ENCODE results near the gene KLHDC4. TPM values are rescaled to one million over a fixed set of nuclear protein-coding genes. Genes with fewer than 3 reads are reported as not detected.
A peak's percentile ranks its signal among the peaks of the same experiment; 100 is the strongest.
"Not testable (repeated sequence)": the region's sequence is repeated elsewhere in the genome, so short reads cannot be mapped to it uniquely, and the experiment has no call there.

The KLHDC4 gene
- polyA plus RNA-seq, 10 donors, result 18.3 to 29.1 (median 23.6) TPM

DNA sequence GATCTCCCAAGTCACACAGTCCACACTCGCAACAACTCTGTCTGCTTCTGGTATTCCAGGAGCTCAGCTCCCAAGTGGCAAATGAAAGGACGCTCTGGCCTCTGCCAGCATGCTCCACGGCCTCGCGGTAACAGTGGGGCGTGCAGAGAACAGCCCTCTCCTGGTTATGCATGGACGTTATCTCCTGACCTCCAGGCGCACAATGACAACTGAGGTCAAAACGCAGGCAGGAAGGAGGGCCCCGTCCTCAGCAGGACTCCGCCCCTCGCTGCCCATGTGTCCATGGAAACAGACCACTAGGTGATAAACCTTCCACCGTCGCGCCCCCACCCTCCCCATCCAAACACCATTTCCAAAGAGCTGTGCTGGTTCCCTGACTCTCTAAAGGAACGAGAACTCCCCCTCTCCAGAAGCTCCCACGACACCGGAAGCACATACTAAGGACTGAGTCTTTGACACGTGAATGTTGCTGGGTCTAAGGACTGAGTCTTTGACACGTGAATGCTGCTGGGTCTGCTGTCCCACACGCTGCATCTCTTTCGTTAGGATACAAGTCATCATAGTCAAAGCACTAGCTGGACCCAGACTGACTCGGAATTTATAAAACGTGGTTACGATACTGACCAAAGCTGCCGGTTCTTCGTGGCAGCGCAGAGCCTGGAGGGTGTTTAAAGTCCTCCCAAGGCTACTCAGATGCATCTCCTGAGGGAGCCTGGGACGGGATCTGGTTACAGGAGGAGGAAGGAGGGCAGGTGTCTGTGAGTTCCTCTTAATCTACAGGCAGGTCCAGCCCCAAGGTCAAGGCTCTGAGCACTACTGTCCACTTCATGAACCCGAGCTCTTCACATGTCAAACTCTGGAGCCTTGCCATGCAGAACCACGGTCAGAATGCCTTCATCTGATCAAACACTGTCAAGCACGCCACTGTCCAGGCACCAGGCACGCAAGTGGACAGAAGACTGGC, 43.9 kb downstream of the KLHDC4 start:
- DNase-seq, result no peak

DNA sequence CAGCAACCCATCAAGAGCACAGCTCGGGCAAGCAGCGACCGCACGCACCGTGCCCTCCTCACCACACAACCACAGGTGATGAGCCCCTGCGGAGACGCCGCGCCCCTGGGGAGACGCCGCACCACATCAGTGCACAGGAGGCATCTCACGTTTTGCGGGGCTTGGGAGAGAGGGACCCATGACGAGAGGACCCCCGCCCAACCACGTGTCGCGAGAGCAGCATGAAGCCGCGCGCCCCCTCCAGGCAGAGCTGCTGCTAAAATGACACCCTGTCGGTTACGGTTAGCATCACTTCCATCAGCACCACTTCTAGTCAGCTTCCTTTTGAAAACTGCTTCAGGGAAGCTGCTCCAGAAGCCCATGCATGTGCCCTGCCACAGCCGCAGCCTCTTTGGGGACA, 45.3 kb downstream of the KLHDC4 start:
- DNase-seq, result no peak

GRCh38 chr16:87718831-87719230, 47.0 kb downstream of the KLHDC4 start:
- DNase-seq, result not testable (repeated sequence)

DNA sequence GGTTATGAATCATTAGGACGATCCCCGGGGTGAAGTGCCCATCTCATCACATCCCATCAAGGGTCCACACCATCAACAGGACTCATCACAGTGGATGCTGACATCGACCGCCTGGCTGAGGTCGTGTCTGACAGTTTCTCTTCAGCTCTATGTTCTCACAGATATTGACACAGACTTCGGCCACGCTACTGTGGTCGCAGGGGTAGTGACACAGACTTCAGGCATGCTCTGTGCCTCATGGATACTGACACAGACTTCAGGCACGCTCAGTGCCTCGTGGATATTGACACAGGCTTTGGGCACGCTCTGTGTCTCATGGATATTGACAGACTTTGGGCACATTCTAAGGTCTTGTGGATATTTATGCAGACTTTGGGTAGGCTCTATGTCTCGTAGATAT, 50.1 kb downstream of the KLHDC4 start:
- no peak for DNase-seq

GRCh38 chr16:87715231-87715630, 50.6 kb downstream of the KLHDC4 start:
- no peak for DNase-seq

DNA sequence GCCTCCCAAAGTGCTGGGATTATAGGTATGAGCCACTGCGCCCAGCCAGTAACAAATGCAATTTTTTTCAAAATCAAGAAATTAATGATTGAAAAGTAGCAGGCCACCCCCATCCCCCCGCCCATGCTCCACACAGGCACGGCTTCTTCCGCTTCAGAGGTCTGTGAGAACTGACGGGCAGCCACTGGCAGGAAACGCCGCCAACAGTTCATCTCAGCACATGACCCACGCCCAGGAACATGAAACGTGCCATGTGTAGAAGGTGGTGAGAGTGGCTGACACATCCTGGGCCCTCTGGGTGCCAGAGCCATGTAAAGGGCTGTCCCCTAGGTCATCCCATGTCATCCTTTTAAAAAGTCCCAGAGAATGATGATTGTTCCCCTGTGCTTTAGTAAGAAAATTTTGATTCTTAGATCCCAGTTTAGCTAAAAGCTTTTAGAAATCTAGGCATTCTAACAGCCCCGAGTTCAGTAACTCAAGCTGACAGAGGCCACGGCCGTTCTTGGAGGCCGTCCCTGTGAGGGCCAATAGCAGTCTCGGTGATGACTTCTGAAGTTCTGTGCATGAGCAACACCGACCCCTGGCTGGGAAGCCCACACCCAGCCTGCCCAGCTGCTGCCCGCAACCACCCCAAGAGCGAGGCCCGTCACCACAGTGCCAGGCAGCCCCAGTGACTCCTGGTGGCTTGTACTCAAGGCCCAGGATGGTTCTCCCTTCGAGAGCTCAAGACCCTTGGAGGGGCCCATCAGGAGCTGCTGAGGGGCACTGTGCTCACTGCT, 52.1 kb downstream of the KLHDC4 start:
- DNase-seq, result no peak

GRCh38 chr16:87712184-87712762, 53.5 kb downstream of the KLHDC4 start:
- DNase-seq, result no peak

DNA sequence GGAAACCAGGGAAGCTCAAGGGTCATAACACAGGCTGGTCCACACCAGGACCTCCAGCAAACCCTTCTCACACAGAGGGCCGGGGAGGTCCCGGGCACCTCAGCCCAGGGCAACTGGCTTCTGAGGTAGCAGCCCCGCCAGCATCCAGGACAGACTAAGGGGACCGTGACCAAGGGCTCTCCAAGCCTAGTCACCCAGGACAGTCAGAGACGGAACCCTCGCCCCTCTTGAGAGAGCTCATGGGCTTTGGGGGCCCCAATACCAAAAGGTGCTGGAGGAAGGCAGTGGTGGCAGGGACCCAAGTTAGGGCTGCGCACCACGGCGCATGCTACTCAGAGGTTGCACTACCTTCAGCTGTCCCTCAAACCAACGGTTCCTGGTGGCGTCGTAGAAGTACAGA, 54.9 kb downstream of the KLHDC4 start:
- DNase-seq, result no peak

GRCh38 chr16:87709677-87710076, 56.1 kb downstream of the KLHDC4 start:
- DNase-seq, result no peak

DNA sequence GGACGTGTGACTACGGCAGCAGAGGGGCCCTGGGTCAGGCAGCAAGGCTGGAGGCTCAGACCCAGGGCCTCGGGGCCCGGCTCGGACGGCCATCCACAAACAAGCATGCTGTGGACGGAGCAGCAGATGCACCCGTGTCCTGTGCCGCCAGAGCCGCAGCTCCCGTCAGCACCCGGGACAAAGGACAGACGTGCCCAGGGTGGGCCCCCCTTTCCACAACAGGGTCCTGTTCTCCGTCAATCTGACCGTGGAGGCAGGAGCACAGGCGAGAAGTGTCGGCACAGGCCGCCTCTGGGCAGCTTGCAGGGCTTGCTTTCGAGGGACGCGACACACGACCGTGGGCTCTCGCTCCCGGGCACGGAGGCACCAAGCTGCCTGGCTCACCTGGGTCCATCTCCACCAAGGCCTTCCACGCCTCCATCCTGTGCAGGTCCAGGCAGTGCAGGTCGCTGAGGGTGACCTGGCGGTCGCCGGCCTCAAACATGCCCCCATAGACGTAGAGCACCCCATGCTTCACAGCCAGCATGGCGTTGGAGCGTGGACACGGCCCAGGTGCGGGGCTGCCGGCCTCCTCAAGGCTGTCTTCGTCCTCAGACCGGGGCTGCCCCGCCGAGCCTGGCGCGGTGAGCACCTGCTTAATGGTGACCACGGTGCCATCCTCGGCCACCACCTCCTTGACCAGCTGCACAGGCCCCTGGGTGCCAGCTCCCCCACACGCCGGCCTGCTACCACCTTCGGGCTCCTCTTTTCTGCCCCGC, 56.7 kb downstream of the KLHDC4 start:
- no peak for DNase-seq

- no peak for DNase-seq
Observed at GRCh38 chr16:87707714-87708580, 57.8 kb downstream of the KLHDC4 start.

- no peak for DNase-seq
Observed at GRCh38 chr16:87707097-87707496, 58.7 kb downstream of the KLHDC4 start.

DNA sequence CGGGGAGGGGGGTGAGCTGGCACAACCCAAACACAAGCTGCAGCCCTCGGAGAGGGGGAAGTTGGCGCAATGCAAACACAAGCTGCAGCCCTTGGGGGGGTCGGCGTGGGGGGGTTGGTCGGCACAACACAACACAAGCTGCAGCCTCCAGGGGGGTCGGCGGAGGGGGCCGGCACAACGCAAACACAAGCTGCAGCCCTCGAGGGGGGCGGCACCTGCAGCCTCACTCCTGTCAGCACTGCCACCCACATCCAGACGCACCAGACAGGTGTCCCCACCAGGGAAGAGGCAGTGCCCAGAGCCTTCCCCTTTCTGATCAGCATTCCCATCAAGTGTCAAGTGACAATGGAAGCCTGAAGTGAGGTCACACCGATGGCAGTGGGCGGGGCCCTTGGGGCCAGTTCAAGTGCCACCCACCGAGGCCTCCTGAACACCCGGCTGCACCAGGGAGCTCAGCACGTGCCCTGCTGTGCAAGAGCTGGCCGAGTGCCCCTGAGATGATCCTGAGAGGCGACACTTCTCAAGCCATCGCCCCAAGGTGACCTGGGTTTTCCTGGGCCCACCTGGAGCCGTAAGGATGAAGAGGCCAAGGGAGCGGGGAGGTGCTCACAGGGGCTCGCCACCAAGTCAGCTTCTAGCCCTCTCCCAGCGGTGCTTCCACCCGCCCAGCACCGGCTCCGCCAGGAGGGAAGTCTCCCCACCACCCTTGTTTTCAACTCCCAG, 59.3 kb downstream of the KLHDC4 start:
- no peak for DNase-seq

GRCh38 chr16:87705771-87706277, 60.0 kb downstream of the KLHDC4 start:
- DNase-seq, result no peak

DNA sequence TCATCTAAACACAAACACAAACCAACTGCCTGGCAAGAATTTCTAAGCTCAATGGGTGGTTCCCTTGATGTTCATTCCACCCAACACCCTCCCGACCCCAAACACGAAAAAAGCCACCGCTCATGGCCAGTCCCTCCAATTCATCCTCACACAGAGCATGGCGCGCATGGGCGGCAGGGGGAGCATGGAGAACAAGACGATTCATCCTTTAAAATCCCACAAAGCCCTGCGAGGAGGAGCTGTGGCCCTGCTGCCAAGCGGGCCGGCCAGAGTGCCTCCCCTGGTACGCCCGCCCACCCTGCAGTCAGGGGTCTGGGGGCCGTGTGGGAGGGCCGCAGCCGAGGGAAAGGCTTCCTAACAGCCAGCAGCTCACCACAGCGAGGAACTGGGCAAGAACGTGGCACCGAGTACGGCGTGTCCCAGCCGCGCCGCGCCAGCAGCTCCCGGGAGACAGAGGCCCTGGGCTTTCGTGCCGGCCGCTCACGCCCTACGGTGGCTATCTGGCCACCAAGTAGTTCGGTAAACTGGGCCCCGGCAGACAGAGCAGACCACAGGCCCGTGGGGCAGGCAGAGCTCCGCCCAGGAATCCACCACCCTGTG, 60.9 kb downstream of the KLHDC4 start:
- no peak for DNase-seq

- DNase-seq, result no peak
Observed at GRCh38 chr16:87703835-87704375, 61.9 kb downstream of the KLHDC4 start.

- DNase-seq, result no peak
Observed at GRCh38 chr16:87703071-87703470, 62.7 kb downstream of the KLHDC4 start.

DNA sequence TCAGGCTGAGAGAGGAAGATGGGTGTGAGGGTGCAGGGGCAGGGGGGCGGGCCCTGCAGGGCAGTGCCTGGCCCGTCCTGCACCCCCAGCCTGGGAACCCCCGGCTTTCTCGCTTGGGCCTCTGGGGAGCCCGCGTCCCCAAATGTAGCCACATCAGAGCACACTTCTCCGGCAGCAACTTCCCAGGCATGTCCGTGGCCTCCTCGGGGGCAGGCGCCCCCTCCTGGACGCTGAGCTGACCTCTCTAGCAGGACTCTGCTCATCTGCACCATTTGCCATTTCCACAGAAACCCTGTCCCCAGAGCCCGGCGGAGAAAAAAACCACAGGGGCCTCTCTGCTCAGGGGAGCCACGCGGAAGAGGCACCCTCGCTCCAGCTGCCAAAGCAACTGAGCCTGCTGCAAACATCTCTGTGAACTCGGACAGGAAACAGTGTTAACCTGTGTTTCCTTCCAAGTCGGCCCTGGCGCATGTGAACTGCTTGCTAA, 63.4 kb downstream of the KLHDC4 start:
- DNase-seq, result peak in 2 of 3 donors; percentile 42 to 68

DNA sequence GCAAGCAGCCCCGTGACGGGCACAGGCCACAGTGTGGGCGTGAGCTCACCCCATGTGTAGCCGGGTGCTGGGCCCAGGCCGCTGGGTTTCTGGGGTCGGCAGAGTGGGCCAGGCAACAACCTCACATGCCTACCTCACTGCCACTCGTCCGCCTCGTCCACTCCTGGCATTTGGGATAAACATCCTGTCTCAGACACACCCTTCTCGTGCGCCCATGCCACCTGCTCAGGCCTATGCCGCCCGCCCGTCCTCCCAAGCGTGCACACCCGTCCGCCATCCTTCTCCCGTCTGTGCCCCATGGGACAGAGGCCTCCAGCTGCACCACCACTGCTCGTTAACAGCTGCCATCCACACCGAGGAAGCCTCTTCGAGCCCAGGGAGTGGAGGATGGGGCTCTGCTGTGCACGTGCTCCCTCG, 64.3 kb downstream of the KLHDC4 start:
- DNase-seq, result no peak

All from muscle of back (tissue), 11 donors.